Mesodermal cell (in vitro differentiated cells): Measurements from ENCODE around the gene COL8A2.

Experiments
- H3K27ac ChIP-seq: 2 replicates; pipeline ENCODE4 v1.7.0; 2013; ENCODE audit warnings: mild to moderate bottlenecking, low read depth, low read length, moderate library complexity; ENCODE audit not compliant: severe bottlenecking
- H3K36me3 ChIP-seq: 2 replicates; pipeline ENCODE4 v1.7.1; 2013; ENCODE audit warnings: mild to moderate bottlenecking, low read length, moderate library complexity; ENCODE audit not compliant: control insufficient read depth, insufficient read depth
- H3K4me1 ChIP-seq: one replicate; pipeline ENCODE4 v1.7.1; 2013; ENCODE audit warnings: mild to moderate bottlenecking, low read length; ENCODE audit not compliant: insufficient read depth, control insufficient read depth, poor library complexity, severe bottlenecking
- H3K4me3 ChIP-seq: 2 replicates; pipeline ENCODE4 v1.7.0; 2013; ENCODE audit warnings: low read length, control low read depth, mild to moderate bottlenecking; ENCODE audit not compliant: insufficient read depth, poor library complexity, severe bottlenecking; ENCODE audit errors: extremely low read depth
- H3K9me3 ChIP-seq: 2 replicates; pipeline ENCODE4 v1.7.1; 2013; ENCODE audit warnings: mild to moderate bottlenecking, low read length, moderate library complexity; ENCODE audit not compliant: control insufficient read depth
- WGBS, 2 experiments: methylation state at CpG; one replicate each; pipeline ENCODE4 v1.1.5; 2013; ENCODE audit warnings: missing lambda C conversion rate in 2 of 2; ENCODE audit not compliant: insufficient coverage in 2 of 2; 5-methylcytosine and 5-hydroxymethylcytosine counted together

Gene COL8A2

GRCh38 chr1:36157115-36157903, 32.3 kb upstream of the COL8A2 start:
- 13 to 17% methylated on average over 3 to 5 of the region's 9 CpGs for WGBS, 2 experiments
- Histone ChIP-seq H3K4me3 (peak overlapping the region; percentile 96), H3K36me3 (peaks cover 41% of the 10 kb centered on the region), H3K27ac (peak overlapping the region; percentile 96), H3K9me3 (no peaks in the 10 kb centered on the region), H3K4me1 (peaks cover 60% of the 10 kb centered on the region)

- 0% methylated on average over 48 to 57 of the region's 69 CpGs for WGBS, 2 experiments
- H3K4me1 ChIP-seq, result peaks cover 59% of the 10 kb centered on the region
These were observed 31.5 kb upstream of the COL8A2 start for GRCh38 chr1:36156329-36157114.

GRCh38 chr1:36155408-36156328, 30.6 kb upstream of the COL8A2 start, which contains the start of gene MAP7D1:
TSS of gene MAP7D1 (plus strand) at chr1:36156160. CDS start at chr1:36156418, 258 bp downstream.
- WGBS, 2 experiments, result 0 to 1% methylated on average over 53 to 73 of the region's 88 CpGs

More at GRCh38 chr1:36156329-36157114, 31.5 kb upstream of the COL8A2 start:
- H3K4me3 ChIP-seq, result peak overlapping the region; percentile 96
- peaks cover 34% of the 10 kb centered on the region for H3K36me3 ChIP-seq
- H3K27ac ChIP-seq, result peak overlapping the region; percentile 96
- no peaks in the 10 kb centered on the region for H3K9me3 ChIP-seq

GRCh38 chr1:36154765-36155407, 29.9 kb upstream of the COL8A2 start:
- 92 to 100% methylated on average over 1 of the region's 6 CpGs for WGBS, 2 experiments
- H3K9me3 ChIP-seq, result no peaks in the 10 kb centered on the region
- H3K27ac ChIP-seq, result peak overlapping the region; percentile 96
- H3K4me3 ChIP-seq, result peak overlapping the region; percentile 96
- H3K36me3 ChIP-seq, result peaks cover 23% of the 10 kb centered on the region
- H3K4me1 ChIP-seq, result peaks cover 59% of the 10 kb centered on the region

More at GRCh38 chr1:36155408-36156328, 30.6 kb upstream of the COL8A2 start, which contains the start of gene MAP7D1:
- Histone ChIP-seq H3K36me3 (peaks cover 29% of the 10 kb centered on the region), H3K9me3 (no peaks in the 10 kb centered on the region), H3K4me1 (peaks cover 59% of the 10 kb centered on the region), H3K4me3 (peak within 1 kb of the TSS; percentile 96), H3K27ac (peak within 1 kb of the TSS; percentile 96)

GRCh38 chr1:36154335-36154734, 29.3 kb upstream of the COL8A2 start:
- Histone ChIP-seq H3K9me3 (no peaks in the 10 kb centered on the region), H3K27ac (peak overlapping the region; percentile 96), H3K4me1 (peaks cover 55% of the 10 kb centered on the region), H3K36me3 (peaks cover 18% of the 10 kb centered on the region), H3K4me3 (no peak overlapping the region)
- WGBS, 2 experiments, result 86 to 91% methylated on average over 4 of the region's 6 CpGs

- Histone ChIP-seq H3K9me3 (no peaks in the 10 kb centered on the region), H3K27ac (no peak overlapping the region), H3K4me3 (no peak overlapping the region), H3K4me1 (peaks cover 50% of the 10 kb centered on the region), H3K36me3 (peaks cover 12% of the 10 kb centered on the region)
- WGBS, 2 experiments, result 96 to 98% methylated on average over 5 to 6 of the region's 6 CpGs
These were observed 28.5 kb upstream of the COL8A2 start for GRCh38 chr1:36153476-36153875.

- H3K27ac ChIP-seq, result peak overlapping the region; percentile 53
- whole genome bisulfite sequencing, 2 experiments, result 100% methylated on average over 1 of the region's 3 CpGs
- H3K4me1 ChIP-seq, result peaks cover 38% of the 10 kb centered on the region
- no peaks in the 10 kb centered on the region for H3K9me3 ChIP-seq
- no peak overlapping the region for H3K4me3 ChIP-seq
- peaks cover 3% of the 10 kb centered on the region for H3K36me3 ChIP-seq
These were observed 26.8 kb upstream of the COL8A2 start for GRCh38 chr1:36151845-36152203.

GRCh38 chr1:36151134-36151844, 26.3 kb upstream of the COL8A2 start:
- 20% methylated on average over 1 of the region's 1 CpG; no CpG with 5 or more reads in 1 of the 2 experiments for WGBS, 2 experiments
- H3K27ac ChIP-seq, result peak overlapping the region; percentile 97

GRCh38 chr1:36150296-36151133, 25.5 kb upstream of the COL8A2 start:
- WGBS, 2 experiments, result 22 to 23% methylated on average over 6 to 9 of the region's 12 CpGs
- no peak overlapping the region for H3K4me3 ChIP-seq
- H3K4me1 ChIP-seq, result peaks cover 38% of the 10 kb centered on the region
- peaks cover 3% of the 10 kb centered on the region for H3K36me3 ChIP-seq
- H3K27ac ChIP-seq, result peak overlapping the region; percentile 97
- no peaks in the 10 kb centered on the region for H3K9me3 ChIP-seq

More at GRCh38 chr1:36151134-36151844, 26.3 kb upstream of the COL8A2 start:
- H3K9me3 ChIP-seq, result no peaks in the 10 kb centered on the region
- H3K4me3 ChIP-seq, result no peak overlapping the region
- H3K36me3 ChIP-seq, result peaks cover 3% of the 10 kb centered on the region
- H3K4me1 ChIP-seq, result peaks cover 38% of the 10 kb centered on the region
